Measurements from ENCODE around the gene TESMIN.

DNA sequence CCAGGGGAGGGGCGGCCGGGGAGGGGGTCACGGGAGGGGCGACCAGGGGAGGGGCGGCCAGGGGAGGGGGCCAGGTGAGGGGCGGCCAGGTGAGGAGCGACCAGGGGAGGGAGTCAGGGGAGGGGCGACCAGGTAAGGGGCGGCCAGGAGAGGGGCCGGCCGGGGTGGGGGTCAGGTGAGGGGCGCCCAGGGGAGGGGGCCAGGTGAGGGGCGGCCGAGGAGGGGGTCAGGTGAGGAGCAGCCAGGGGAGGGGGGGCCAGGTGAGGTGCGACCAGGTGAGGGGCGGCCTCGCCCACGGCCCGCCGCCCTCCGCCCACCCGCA, 355 bp downstream of the TESMIN start:
- TF ChIP-seq, protein P1, sequence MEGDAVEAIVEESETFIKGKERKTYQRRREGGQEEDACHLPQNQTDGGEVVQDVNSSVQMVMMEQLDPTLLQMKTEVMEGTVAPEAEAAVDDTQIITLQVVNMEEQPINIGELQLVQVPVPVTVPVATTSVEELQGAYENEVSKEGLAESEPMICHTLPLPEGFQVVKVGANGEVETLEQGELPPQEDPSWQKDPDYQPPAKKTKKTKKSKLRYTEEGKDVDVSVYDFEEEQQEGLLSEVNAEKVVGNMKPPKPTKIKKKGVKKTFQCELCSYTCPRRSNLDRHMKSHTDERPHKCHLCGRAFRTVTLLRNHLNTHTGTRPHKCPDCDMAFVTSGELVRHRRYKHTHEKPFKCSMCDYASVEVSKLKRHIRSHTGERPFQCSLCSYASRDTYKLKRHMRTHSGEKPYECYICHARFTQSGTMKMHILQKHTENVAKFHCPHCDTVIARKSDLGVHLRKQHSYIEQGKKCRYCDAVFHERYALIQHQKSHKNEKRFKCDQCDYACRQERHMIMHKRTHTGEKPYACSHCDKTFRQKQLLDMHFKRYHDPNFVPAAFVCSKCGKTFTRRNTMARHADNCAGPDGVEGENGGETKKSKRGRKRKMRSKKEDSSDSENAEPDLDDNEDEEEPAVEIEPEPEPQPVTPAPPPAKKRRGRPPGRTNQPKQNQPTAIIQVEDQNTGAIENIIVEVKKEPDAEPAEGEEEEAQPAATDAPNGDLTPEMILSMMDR (IDR thresholded peaks at IDR 0.05): no peak
- TF ChIP-seq ZNF416 (CRISPR knock-in tag; IDR thresholded peaks at IDR 0.05) (no peak), CBFB (CRISPR knock-in tag; IDR thresholded peaks at IDR 0.05; ENCODE audit: low read depth) (no peak)
- TF ChIP-seq, protein P2, sequence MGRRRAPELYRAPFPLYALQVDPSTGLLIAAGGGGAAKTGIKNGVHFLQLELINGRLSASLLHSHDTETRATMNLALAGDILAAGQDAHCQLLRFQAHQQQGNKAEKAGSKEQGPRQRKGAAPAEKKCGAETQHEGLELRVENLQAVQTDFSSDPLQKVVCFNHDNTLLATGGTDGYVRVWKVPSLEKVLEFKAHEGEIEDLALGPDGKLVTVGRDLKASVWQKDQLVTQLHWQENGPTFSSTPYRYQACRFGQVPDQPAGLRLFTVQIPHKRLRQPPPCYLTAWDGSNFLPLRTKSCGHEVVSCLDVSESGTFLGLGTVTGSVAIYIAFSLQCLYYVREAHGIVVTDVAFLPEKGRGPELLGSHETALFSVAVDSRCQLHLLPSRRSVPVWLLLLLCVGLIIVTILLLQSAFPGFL (CRISPR knock-in tag; IDR thresholded peaks at IDR 0.05; ENCODE audit: borderline replicate concordance): no peak
- TF ChIP-seq, protein P3, sequence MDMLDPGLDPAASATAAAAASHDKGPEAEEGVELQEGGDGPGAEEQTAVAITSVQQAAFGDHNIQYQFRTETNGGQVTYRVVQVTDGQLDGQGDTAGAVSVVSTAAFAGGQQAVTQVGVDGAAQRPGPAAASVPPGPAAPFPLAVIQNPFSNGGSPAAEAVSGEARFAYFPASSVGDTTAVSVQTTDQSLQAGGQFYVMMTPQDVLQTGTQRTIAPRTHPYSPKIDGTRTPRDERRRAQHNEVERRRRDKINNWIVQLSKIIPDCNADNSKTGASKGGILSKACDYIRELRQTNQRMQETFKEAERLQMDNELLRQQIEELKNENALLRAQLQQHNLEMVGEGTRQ (CRISPR knock-in tag; IDR thresholded peaks at IDR 0.05): no peak
